NCI-H1694 (cell line): ENCODE measurements around the gene TYROBP.
"Not testable (repeated sequence)": the region's sequence is repeated elsewhere in the genome, so short reads cannot be mapped to it uniquely, and the experiment has no call there.

ENCODE experiments used
- DNase-seq: peaks from one replicate; lab custom pipeline; 2025; lab: John Stamatoyannopoulos, UW

Gene TYROBP

DNA sequence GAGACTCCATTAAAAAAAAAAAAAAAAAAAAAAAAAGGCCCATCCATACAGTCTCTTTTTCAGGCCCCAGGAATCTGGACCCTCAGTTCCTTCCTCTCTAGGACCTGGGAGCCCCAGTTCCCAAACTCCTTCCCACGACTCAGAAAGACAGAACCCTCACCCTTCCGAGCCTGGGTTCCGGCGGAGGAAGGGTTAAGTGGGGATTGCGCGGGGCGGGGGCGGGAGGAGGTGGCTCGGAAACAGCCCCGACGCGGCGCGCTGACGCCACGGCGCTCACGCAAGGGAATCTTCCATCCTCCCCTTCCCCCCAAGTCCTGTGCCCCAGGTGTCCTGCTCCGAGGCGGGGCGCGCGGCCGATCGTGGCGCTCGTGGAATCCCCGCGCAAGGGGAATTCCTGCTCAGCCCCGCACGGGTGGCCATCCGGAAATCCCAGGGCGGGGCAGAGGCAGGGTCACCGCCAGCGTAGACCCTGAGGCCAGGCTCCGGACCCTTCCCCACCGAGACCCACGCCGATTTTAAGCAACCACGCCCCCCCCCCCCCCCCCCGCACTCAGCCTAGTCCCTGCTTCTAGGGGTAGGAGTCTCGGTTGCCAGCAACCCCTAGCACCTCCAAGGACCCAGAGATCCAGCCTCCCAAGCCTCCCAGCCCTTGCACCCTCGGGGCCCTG lies 8.4 kb downstream of the TYROBP start:
- peak; percentile 61 for DNase-seq

- no peak for DNase-seq
Measured at GRCh38 chr19:35898499-35898809, 9.6 kb downstream of the TYROBP start.

DNA sequence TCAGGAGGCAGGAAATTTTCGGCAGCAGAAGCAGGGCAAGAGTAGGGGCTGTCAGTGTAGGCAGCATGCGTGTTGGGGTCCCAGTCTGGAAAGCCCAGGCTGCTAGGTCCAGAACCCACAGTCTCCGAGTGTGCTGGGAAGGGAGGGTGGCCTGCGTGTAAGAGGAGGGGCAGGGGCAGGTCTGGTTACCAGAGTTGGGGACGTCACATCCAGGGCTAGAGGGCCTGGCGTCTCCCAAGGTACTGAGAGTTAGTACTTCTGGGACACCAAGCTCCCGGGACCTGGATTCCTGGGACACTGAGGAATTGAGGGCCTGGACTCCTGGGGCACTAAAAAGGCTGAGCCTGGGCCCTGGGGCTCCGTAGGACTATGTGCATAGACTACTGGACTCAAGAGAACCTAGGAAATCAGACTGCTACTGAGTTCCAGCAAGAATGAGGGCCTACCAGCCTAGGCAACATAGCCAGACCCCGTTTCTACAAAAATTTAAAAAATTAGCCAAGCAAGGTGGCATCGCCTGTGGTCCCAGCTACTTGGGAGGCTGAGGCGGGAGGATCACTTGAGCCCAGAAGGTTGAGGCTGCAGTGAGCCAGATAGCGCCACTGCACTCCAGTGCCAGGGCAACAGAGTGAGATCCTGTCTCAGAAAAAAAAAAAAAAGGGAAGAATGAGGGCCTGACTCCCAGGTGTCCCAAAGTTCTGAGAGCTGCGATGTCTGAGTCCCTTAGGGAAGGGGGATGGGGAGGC lies 10.2 kb downstream of the TYROBP start:
- DNase-seq, result no peak

DNA sequence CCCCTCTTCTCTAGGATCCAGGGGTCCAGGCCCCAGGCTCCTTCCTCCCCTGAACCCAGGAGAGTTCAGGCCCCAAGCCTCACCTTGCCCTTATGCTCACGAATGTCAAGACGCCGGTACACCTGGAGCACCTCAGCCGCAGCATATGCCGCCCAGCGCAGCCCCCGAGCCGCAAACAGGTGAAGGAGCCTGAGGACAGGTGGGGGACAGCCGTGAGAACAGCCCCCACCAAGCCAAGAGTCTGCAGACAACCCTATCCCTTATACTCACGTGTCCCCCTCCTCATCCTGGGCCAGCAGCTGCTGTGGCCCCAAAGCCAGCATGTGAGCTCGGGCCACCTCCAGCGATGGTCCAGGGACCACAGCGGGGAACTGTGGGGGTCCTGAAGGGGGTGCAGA lies 11.5 kb downstream of the TYROBP start:
- DNase-seq, result no peak

- no peak for DNase-seq
Measured at GRCh38 chr19:35895911-35896642, 12.0 kb downstream of the TYROBP start.

- DNase-seq, result no peak
Measured at GRCh38 chr19:35894342-35894741, 13.8 kb downstream of the TYROBP start.

- not testable (repeated sequence) for DNase-seq
Measured at GRCh38 chr19:35891819-35892218, 16.3 kb downstream of the TYROBP start.

DNA sequence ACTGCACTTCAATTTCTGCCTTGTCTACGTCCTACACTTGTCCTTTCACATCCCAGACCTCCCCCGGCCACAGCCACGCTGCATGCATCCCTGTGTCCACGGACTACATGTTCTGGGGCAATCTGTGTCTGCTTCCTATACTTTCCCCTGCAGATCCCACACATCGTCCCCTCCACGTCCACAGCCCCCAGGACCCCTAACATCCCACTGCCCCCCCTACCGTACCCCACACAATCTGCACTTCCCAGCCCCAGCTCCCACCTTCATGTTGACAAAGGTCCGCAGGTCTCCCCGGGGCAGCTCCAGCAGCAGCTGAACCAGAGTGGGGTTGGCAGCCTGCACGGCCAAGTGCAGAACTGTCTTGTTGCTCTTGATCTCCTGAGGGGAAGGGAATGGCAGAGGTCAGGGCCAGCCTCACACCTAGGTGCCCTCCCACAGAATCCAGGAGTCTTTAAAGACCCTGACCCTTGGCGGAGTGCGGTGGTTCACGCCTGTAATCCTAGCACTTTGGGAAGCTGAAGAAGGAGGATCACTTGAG lies 17.9 kb downstream of the TYROBP start:
- DNase-seq, result no peak

DNA sequence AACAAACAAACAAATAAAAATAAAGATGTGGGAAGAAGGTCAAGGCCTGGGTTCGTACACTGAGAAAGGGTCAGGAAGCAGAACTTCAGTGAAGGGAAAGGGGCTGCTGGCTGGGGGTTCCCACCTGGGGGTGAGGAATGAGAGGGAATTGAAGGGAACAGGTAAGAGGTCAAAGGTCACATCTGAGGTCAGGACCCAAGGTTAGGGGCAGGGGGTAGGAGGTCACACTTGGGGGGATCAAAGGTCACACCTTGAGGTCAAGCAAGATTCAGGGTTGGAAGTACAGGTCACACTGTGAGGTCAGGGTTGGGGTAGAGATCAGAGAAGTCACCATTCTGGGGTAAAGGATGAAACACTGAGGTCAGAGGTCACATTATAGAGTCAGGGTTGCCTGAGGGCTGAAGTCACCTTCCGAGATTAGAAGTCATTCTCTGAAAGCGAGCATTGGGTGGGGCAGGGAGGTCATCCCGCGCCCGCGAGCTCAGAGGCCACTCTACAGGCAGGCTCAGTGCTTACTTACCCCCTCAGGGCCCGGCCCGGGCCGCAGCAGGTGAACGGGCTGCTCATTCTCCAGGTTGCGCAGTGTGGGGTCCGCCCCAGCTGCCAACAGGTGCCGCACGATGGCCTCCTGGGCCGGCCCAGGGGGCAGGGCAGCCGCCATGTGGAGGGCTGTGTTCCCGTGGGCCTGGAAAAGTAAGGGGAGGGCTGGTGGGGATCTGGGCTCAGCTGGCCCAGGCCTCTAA lies 18.6 kb downstream of the TYROBP start:
- no peak for DNase-seq

DNA sequence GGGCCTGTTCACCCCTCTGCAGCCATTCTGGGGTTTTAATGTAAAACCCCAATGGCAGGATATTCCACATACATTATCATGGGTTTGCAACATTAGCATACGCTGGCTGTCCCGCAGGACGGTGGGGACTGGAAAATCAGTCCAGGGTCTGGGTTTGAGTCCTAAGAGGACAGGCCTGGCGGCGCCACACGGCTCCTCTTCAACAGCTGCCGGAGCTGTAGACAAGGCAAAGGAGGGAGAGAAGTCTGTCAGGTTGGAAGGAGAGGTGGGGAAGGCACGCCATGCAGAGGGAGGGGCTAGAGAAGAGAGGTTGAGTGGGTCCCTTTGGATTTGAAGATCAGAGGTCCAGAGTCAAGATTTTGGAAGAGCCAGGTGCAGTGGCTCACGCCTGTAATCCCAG lies 19.7 kb downstream of the TYROBP start:
- DNase-seq, result no peak

DNA sequence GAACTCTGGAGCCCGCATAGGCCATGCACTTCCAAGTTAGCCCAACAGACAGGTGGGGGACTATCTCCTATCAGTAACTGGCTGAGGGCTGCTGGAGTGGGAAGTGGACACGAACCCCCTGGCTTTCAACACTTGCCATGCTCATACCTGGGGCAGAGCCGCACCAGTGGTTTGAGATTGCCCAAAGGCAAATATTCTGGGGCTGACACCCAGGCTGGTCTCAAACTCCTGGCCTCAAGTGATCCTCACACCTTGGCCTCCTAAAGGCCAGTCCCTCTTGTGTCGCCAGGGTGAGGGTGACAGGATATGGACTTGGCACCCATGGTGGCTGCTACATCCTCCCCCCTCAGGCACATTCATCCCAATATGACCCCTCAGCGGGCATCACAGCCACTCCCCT lies 20.9 kb downstream of the TYROBP start:
- no peak for DNase-seq

DNA sequence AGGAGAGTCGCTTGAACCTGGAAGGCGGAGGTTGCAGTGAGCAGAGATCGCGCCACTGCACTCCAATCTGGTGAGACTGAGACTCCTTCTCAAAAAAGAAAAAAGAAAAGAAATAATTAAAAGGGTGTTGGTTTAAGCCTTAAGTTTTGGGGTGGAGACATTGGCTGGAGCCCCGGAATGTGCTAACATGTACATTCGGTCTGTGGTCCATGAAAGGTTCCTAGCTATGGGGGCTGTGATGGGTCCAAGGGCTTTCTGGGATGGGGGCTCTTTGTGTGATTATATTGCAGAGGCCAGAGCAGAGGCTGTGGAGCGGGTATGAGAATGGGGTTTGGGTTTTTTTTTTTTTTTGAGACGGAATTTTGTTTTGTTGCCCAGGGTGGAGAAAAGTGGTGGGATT lies 22.2 kb downstream of the TYROBP start:
- DNase-seq, result no peak

GRCh38 chr19:35885225-35885738 lies 22.8 kb downstream of the TYROBP start:
- no peak for DNase-seq

DNA sequence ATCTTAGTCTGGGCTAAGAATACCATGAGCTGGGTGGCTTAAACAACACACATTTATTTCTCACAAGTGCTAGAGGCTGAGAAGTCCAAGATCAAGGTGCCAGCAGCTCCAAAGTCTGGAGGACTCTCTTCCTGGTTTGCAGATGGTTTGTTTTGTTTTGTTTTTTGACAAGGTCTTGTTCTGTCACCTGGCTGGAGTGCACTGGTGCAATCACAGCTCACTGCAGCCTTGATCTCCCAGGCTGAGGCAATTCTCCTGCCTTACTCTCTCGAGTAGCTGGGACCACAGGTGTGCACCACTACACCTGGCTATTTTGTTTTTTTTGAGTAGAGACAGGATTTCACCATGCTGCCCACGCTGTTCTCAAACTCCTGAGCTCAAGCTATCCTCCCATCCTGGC lies 24.2 kb downstream of the TYROBP start:
- no peak for DNase-seq

DNA sequence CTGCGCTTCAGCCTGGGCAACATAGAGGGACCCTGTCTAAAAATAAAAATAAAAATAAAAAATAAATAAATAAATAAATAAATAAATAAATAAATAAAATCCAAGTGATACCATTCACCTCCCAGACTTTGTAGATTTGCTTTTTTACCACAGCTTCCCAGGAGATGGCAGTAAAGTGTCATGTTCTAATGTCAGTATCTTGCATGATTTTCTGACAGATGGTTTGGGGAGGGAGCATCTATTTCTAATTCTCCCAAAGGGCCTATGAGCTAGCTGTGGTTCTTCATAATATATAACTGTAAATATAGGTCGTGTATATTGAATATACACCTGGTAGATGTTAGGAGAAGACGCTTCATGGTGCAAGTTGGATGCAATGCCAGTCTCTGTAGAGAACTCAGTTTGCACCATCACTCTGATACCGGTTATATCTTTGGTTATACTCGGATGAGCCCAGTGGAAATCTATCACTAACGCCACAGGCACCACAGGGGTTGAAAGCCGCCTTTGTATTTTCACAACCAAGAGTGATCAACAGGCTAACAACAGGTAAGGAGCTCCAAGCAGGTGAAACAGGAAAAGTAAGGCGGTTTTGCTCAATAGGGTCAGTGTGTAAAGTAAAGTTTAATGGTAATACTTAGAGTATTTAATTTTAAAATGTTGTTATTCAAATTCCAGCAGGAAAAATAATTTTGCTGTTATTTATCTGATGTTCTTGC lies 25.8 kb downstream of the TYROBP start:
- DNase-seq, result peak; percentile 92

GRCh38 chr19:35879770-35880317 lies 28.3 kb downstream of the TYROBP start:
- DNase-seq, result no peak

DNA sequence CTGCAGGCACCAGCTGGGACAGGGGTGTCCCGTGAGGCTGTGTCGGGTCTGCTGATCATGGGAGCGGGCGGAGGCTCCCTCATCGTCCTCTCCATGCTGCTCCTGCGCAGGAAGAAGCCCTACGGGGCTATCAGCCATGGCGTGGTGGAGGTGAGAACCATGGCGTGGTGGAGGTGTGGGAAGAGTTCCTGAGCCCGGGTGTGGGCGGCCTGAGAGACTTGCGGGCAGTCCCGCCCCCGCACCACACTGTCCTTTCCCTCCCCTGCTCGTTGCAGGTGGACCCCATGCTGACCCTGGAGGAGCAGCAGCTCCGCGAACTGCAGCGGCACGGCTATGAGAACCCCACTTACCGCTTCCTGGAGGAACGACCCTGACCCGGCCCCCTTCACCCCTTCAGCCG lies 29.0 kb downstream of the TYROBP start:
- no peak for DNase-seq

GRCh38 chr19:35874392-35874930 lies 33.6 kb downstream of the TYROBP start:
- DNase-seq, result no peak

DNA sequence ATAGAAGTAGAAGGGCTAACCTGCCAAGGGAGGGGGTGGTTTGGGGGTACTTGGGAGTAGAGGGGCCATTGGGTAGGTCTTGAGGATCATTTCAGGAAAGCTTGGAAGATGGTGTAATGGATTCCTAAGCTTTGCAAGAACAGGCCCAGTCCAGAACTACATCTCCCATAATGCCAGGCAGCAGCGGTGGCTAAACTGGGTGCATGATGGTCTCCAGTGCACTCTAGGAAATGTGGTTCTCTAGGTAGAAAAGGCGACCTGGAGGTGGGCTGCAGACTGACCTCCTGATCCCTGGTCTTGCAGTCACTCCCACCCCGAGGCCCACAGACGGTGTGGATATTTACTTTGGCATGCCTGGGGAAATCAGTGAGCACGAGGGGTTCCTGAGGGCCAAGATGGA lies 35.9 kb downstream of the TYROBP start:
- DNase-seq, result no peak

DNA sequence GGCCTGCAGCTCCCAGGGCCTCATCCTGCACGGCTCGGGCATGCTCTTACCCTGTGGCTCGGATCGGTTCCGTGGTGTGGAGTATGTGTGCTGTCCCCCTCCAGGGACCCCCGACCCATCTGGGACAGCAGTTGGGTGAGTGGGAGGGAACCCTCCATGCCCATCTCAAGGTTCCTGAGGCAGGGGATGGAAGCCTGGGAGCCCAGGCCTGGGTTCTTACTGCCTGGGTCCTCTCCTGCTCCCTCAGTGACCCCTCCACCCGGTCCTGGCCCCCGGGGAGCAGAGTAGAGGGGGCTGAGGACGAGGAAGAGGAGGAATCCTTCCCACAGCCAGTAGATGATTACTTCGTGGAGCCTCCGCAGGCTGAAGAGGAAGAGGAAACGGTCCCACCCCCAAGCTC lies 36.5 kb downstream of the TYROBP start:
- DNase-seq, result no peak

DNA sequence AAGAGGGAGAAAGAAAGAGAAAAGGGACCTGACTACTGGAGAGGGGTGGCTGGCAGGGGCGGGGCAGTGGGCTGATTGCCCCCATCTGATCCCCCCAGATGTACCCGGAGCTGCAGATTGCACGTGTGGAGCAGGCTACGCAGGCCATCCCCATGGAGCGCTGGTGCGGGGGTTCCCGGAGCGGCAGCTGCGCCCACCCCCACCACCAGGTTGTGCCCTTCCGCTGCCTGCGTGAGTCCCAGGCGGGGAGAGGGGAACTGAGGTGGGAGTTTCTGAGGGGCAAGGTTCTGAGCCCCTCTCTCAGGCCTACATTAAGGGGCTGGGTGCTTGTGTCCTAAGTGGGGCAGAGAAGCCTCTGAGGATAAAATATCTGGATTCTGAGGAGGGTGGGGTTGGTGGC lies 37.3 kb downstream of the TYROBP start:
- no peak for DNase-seq
